Raji (cell line): ENCODE results near the gene TMCO4.

ENCODE experiments used
- POLR2A ChIP-seq: IDR thresholded peaks from 2 replicates; pipeline ENCODE4 v1.6.1; 2011; ENCODE audit warnings: low read depth, low read length, control low read depth; ENCODE audit not compliant: insufficient read depth

Gene TMCO4

DNA sequence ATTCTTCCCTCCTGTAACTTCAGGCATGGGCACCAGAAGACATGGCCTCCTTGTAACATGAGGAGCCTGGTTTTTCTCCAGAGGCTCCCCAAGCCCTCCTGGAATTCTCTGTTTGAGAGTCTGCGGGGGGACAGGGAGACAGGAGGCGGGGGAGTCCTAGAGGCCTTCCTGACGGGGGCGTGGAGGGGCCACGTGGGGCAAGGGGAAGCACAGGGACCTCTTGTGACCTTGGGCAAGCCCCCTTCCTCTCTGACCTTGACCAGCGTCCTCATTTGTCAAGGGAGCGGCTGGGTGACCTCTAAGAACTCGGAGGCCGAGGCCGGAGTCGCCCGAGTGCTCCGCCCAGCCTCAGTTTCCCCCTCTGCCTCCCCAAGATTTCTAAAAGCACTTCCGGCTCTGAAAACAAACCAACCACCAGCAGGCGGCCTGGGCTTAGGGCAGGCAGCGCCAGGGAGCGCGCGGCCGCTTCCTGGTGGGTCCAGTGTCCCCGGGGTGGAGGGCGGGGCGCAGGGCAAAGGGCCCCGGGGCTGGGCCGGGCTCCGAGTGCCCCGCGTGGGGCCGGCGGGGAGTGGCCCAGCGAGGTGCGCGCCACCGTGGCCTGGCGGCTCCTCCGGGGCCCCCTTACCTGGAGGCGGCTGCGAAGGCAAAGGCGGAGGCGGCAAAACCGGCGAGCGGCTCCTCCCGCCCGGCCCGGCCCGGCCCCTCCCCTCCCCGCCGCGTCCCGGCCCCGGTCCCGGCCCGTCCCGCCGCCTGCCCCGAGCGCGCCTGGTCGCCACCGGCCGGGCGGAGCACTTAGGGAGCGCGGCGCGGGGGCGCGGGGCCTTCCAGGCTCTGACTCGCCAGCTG lies at the start of gene TMCO4:
Gene TMCO4, minus strand, starts transcription at position 687 of the 846 bp plus-strand sequence. CDS start 19,158 bp downstream, outside the sequence.
- no peak for TF ChIP-seq POLR2A

DNA sequence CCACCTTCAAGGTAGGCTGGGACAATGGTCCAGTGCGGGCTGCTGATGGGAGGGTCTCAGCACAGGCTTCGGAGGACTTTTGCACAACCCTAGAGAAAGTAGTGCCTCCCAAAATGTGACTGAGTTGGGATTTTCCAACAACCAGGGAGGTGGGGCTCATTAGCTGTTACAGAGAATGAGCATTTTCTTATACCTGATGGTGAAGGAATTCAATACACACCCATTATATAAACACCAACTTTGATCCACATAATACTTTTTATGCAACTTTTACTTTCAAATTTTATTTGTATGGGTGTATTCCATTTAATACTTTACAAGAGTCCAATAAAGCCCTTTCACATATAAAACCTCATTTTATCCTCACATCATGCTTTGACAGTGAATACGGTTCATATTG lies 46.6 kb upstream of the TMCO4 start:
- TF ChIP-seq POLR2A: no peak

DNA sequence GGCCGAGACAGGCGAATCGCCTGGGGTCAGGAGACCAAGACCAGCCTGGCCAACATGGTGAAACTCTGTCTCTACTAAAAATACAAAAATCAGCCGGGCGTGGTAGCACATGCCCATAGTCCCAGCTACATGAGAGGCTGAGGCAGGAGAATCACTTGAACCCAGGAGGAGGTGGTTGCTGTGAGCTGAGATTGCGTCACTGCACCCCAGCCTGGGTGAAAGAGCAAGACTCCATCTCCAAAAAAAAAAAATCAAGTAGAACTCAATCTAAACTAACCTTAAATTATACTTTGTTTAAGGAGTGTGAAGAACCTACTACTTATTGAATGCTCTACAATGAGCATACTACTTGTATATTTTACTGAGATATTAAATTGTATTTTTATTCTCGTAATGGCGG lies 45.8 kb upstream of the TMCO4 start:
- TF ChIP-seq POLR2A: no peak

DNA sequence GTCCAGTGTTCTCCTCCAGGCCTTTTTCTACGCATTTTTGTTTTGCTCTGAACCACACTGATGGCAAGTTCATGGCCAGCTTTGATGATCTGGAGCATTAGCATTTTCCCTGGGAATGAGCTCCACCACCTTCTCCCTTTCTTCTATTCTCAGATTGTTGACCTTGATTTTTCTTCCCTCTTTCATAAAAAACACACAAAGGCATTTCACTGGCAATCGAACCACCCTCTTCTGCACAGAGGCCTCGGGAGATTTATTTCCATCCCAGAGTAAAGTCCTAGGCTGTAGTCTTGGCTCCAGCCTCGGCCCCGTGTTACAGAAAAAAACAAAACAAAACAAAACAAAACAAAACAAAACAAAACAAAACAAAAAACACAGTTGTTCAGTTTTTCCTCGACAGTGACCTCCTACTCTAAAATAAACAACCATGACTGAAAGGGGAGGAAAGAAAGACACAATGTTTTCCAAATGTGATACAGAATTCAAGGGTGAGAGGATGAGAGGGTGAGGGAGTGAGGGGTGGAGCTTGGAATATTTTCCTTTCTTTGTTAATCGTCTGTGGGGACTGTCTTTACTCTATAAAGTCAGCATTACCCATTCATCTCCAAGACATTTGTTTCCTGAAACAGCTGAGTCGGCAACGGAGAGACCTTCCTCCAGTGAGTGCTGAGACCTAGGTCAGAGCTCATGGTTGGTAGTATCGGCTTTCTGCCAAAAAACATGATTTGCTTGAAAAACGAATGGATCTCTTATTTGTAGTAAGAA lies 45.2 kb upstream of the TMCO4 start:
- no peak for TF ChIP-seq POLR2A

DNA sequence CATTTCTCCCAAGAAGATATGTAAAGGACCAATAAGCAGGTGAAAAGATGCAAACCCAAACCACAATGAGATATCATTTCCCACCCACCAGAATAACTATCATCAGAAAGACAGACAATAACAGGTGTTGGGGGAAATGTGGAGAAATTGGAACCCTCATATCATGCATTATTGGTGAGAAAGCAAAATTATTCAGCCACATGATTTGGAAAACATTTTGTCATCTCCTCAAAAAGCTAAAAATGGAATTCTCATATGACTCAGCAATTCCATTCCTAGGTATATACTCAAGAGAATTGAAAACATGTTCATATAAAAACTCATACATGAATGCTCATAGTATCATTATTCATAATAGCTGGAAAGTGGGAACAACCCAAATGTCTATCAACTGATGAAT lies 40.5 kb upstream of the TMCO4 start:
- no peak for TF ChIP-seq POLR2A

DNA sequence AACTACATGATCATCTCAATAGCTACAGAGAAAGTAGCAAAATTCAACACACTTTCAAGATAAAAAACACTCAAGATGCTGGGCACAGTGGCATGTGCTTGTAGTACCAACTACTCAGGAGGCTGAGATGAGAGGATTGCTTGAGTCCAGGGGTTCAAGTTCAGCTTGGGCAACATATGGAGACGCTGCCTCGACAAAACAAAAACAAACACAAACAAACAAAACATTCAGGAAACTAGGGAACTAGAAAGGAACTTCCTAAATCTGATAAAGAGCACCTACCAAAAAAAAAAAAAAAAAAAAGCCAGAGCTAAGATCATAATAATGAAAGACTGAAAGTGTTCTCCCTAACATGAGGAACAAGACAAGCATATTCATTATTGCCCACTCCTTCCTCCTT lies 38.1 kb upstream of the TMCO4 start:
- TF ChIP-seq POLR2A: no peak

DNA sequence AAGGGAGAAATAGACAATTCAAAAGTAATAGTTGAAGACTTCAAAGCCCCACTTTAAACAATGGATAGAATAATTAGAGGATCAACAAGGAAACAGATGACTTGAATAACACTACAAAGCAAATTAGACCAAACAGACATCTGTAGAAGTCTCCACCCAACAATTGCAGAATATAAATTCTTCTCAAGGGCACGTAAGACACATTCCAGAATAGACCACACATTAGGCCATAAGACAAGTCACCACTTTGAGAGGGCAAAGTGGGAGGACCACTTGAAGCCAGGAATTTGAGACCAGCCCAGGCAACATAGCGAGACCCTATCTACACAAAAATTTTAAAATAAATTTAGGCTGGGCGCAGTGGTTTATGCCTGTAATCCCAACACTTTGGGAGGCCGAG lies 35.9 kb upstream of the TMCO4 start:
- TF ChIP-seq POLR2A: no peak

DNA sequence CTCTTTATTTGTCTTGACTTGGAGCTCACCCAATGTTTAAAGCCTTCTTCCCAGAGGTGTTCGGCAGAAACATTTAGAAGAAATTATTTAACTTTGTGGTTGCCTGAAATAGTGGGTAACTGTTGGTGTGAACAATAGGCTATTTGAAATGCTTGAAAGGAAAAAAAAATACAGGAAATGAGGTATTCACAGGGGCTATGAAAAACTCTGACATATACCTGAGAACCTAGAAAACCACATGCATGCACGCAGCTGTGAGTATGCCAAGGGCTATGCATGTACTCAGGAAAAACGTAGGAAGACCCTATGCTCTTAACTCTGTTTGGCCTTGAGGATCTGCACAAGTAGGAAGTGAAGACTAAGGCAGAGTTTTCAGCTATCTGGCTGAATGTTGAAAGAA lies 31.7 kb upstream of the TMCO4 start:
- no peak for TF ChIP-seq POLR2A

DNA sequence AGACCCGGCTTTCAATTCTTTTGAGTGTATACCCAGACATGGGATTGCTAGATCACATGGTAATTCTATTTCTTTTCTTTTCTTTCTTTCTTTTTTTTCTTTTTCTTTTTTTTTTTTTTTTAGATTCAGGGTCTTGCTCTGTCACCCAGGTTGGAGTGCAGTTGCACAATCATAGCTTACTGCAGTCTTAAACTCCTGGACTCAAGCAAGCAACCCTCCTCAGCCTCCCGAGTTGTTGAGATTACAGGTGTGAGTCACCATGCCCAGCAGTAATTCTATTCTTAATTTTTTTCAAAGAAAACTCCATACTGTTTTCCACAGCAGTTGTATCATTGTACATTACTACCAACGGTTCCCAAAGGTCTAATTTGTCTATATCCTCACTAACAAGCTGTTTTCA lies 28.8 kb upstream of the TMCO4 start:
- TF ChIP-seq POLR2A: no peak

DNA sequence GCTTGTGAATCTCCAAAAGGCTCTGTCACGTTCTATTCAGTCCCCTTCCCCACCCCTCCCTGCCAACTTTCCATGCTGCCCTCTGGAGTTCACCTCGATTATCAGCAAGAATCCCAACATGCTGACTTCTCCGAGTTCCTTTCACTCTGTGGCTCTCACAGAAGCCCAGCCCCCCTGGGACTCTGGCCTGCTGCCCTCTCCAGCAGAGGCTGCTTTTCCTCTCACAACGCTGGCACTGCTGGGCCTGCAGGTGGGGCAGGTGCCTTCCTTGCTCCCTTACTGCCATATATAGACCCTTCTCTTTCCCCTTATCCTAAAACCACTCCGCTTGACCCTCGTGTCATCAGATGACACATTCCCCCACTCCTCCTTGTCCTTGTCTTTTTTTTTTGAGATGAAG lies 25.6 kb upstream of the TMCO4 start:
- TF ChIP-seq POLR2A: no peak

DNA sequence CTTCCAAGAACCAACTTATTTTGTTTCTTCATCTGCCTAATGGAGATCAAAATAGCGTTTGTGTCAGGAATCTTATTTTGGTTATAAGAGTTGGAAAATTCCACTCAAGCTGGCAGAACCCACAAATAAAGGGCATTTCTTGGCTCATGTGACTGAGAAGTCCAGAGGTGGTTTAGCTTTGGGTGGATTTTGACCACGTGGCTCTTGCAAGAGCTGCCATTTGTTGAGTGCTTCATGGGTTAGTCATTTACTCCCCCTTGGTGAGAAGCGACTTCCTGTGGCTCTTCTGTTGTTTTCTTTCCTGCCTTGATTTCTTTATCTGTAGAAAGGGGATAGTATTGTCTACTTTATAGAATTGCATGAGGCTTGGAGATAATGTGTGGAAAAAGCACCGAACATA lies 24.8 kb upstream of the TMCO4 start:
- no peak for TF ChIP-seq POLR2A

DNA sequence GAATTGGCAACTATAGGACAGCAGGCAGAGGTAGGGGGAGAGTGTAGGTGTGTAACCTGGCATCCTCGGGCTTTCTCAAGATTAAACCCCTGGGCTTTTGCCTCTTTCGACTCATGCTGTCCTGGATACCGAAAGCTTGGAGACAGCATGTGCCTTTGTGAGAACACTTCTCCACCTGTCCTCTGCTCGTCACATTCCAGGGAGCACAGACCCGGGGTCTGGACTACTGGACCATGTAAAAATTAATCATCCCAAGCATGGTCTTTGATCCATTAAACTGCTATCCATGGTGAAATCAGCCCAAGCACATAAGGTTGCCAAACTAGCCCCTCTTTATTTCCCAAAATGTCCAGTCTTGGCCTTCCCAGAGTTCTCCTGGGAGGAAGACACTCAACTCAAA lies 24.3 kb upstream of the TMCO4 start:
- no peak for TF ChIP-seq POLR2A

DNA sequence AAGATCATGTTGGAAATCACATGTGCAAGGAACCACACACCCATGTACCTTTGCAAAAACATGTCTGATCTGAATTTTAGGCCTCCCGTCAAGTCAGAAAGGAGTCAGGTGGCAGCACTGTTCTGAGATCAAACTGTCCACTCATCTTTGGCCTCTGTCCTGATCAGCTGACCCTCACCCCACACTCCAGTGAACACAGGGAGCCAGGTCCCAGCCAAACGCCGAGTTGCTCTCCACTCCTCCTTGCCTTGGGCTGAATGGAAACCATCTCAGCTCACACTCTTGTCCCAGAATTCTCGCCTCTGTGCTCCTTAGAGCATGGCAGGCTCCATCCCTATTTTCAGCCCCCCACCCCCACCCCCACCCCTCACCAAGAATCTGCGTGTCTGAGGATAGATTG lies 20.0 kb upstream of the TMCO4 start:
- TF ChIP-seq POLR2A: no peak

DNA sequence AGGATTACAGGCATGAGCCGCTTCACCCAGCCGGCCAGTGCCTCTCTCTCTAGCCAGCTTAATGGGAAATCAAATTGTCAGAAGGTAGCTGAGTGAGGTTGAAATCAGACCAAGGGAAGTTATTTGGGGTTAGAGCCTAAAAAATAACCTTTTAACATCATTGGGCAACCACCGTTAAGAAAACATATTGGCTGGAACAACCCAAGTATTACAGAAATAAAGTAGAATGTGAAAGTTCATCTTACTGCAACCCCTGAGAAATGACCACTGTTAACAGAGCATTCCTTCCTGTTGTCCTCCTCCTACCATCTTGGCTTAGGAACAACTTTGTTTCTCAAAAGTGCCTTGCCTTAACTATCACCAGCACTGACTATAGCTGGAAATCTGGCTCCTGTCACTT lies 18.6 kb upstream of the TMCO4 start:
- TF ChIP-seq POLR2A: no peak

DNA sequence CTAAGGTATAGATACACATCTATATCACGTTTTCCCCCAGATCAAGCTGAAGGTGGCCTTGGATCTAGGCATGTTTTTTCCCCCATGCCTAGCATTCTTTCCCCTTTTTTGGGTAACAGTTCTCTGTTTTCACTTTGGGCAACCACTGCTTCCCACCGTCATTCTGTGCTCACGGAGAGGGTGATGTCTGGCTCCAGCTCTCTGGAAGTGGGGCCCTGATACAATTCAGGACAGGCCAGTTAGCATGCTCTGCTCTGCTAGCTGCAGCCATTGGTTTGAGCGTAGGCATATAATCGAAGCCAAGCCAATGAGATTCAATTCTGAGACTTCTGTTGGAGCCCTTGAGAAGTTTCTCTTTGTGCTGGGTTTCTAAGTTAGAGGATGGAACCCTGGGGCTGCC lies 17.4 kb upstream of the TMCO4 start:
- TF ChIP-seq POLR2A: no peak
